Mucosa of stomach (tissue), 1 donor: Measurements from ENCODE around the gene OR51E1.

Experiments used
- H3K27me3 ChIP-seq: one replicate; pipeline ENCODE4 v1.7.0; 2013; ENCODE audit warnings: mild to moderate bottlenecking, low read length; ENCODE audit not compliant: control insufficient read depth, insufficient read depth
- H3K36me3 ChIP-seq: one replicate; pipeline ENCODE4 v1.7.0; 2013; ENCODE audit warnings: low read length; ENCODE audit not compliant: control insufficient read depth, insufficient read depth
- H3K4me1 ChIP-seq: one replicate; pipeline ENCODE4 v1.7.0; 2013; ENCODE audit warnings: mild to moderate bottlenecking, low read length; ENCODE audit not compliant: control insufficient read depth, insufficient read depth
- H3K4me3 ChIP-seq: one replicate; pipeline ENCODE4 v1.7.0; 2013; ENCODE audit warnings: low read length
- H3K9ac ChIP-seq: one replicate; pipeline ENCODE4 v1.7.0; 2013; ENCODE audit warnings: mild to moderate bottlenecking, low read length, moderate library complexity
- H3K9me3 ChIP-seq: one replicate; pipeline ENCODE4 v1.7.0; 2013; ENCODE audit warnings: mild to moderate bottlenecking, low read length, moderate library complexity; ENCODE audit not compliant: control insufficient read depth
- donor health status: Pancreatic carcinoma.

OR51E1 gene

GRCh38 chr11:4697585-4697984, 53.8 kb downstream of the OR51E1 start, which contains the start of gene OR51E2:
OR51E2 (minus strand) TSS chr11:4697853; CDS start chr11:4682711, 15,142 bp downstream.
- Histone ChIP-seq H3K36me3 (no peaks in the 10 kb centered on the region), H3K9me3 (no peaks in the 10 kb centered on the region), H3K9ac (no peak within 1 kb of the TSS), H3K4me3 (no peak within 1 kb of the TSS), H3K27me3 (no peaks in the 10 kb centered on the region), H3K4me1 (no peaks in the 10 kb centered on the region)

- Histone ChIP-seq H3K4me3 (no peak overlapping the region), H3K36me3 (no peaks in the 10 kb centered on the region), H3K9ac (no peak overlapping the region), H3K4me1 (no peaks in the 10 kb centered on the region), H3K27me3 (no peaks in the 10 kb centered on the region), H3K9me3 (no peaks in the 10 kb centered on the region)
Measured at GRCh38 chr11:4699697-4700435, 56.1 kb downstream of the OR51E1 start.

DNA sequence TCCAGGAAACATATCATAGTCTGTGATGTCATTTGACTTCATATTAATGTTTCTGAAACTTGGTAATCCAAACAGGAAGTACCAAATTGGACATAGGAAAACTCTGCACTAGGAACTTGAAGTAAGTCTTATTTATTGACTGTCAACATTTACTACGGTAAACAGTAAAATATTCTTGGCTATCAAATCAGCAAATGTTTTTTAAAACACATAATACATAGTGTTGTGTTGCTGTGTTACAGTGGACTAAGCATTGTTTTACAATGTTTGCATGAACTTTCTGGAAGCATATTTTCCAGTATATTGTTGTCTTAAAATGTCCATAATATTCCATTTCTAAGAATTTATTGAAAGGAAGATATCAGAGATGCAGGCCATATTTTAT, 56.6 kb downstream of the OR51E1 start:
- no peaks in the 10 kb centered on the region for H3K9me3 ChIP-seq
- H3K4me1 ChIP-seq, result no peaks in the 10 kb centered on the region
- H3K27me3 ChIP-seq, result no peaks in the 10 kb centered on the region
- no peaks in the 10 kb centered on the region for H3K36me3 ChIP-seq
- H3K4me3 ChIP-seq, result no peak overlapping the region
- H3K9ac ChIP-seq, result no peak overlapping the region

DNA sequence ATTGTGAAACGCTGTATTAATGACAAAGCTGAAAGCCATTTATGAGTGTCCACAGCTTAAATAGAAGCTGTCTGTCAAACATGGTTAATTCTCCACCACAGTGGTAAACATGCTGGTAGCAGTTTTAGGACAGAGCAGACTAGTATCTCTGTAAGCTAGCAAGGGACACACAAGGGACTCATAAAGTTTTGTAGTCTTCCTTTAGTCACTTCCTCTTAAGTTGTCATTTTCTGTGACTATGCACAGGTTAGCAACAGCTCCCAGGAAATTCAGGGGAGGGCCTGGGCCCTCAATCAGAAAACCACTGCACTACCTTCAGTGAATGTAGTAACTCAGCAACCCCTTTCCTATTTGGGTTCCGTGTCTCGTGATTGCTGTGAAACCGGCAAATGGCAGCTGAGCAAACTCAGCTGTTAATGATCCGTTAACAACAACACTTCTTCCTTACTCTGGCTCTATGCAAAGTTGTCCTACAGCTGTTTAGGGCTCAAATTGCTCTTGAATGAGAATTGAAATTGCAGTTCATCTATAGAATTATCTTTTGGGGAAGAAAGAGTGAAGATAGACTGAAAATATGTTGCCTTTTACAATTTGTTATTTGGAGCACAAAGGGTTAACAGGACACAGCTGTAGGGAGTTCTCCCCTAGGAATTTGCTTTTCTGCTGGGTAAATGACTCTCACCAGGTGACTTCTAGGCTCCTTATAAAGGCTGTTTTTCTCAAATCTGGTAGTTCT, 60.4 kb downstream of the OR51E1 start, which contains the start of gene MMP26:
MMP26 (plus strand) TSS at position 731 of the 736 bp plus-strand sequence.
- Histone ChIP-seq H3K36me3 (no peaks in the 10 kb centered on the region), H3K9ac (no peak within 1 kb of the TSS), H3K27me3 (no peaks in the 10 kb centered on the region), H3K4me1 (no peaks in the 10 kb centered on the region), H3K4me3 (no peak within 1 kb of the TSS), H3K9me3 (no peaks in the 10 kb centered on the region)

DNA sequence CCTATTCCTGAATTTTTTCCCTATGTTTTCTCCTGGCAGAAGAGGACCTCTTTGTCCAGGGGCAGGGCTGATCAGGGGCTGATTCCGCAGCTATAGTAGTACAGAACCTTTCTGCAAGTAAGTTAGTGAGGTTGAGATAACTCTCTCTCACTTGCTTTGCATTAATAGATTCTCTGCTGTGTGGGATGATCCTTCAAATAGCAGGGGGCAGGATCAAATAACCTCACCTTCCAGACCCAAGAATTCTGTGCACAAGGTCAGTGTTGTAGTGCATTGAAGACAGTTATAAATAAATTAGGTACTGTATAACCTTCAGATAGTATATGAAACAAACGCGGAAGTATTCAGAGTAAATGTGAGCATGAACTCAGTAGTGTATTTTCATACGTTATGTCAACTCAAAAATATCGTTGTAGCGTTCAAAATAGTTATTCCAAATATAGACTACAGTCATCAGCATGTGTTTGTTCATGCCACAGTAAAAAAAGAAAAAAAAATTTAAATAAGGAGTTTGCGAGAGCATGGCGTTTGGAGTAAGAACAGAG, 61.1 kb downstream of the OR51E1 start:
- no peak overlapping the region for H3K4me3 ChIP-seq
- no peaks in the 10 kb centered on the region for H3K9me3 ChIP-seq
- H3K4me1 ChIP-seq, result no peaks in the 10 kb centered on the region
- H3K9ac ChIP-seq, result no peak overlapping the region
- no peaks in the 10 kb centered on the region for H3K27me3 ChIP-seq
- H3K36me3 ChIP-seq, result no peaks in the 10 kb centered on the region
